Effector CD4-positive, alpha-beta T cell (primary cell): ENCODE data around the gene MTSS2.
"Not testable (repeated sequence)": the region's sequence is repeated elsewhere in the genome, so short reads cannot be mapped to it uniquely, and the experiment has no call there.

Experiments
- DNase-seq: peaks from one replicate; pipeline ENCODE4 v3.0.0-alpha.2; 2020

MTSS2 gene

GRCh38 chr16:70674221-70675014 is 11.4 kb downstream of the MTSS2 start:
- no peak for DNase-seq

DNA sequence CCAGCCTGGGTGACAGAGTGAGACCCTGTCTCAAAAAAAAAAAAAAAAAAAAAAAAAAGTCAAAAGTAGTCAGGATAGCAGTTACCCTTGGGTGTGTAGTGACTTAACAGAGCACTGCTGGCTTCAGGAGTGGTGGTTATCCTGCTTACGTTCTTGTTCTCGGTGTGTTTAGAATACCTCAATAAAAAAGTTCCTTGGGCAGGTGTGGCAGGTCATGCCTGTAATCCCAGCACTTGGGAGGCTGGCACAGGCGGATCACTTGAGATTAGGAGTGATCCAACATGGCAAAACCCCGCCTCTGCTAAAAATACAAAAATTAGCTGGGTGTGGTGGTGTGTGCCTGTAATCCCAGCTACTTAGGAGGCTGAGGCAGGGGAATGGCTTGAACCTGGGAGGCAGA is 14.9 kb downstream of the MTSS2 start:
- DNase-seq: not testable (repeated sequence)

DNA sequence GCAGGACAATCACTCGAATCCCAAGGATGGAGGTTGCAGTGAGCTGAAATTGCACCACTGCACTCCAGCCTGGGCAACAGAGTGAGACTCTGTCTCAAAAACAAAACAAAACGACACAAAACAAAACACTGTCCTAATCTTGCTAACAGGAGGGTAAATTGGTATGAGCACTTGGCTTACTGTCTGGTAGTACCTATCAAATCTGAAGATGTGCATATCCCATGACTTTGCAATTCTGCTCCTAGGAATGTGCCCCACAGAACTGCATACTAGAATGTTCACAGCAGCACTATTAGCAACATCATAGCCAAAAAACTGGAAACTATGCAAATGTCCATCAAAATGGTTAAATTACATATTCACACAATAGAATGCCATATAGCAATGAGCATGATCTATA is 15.7 kb downstream of the MTSS2 start:
- DNase-seq: no peak

GRCh38 chr16:70665806-70666735 is 19.8 kb downstream of the MTSS2 start:
- DNase-seq: no peak

- no peak for DNase-seq
Measured at GRCh38 chr16:70665113-70665694, 20.6 kb downstream of the MTSS2 start.

DNA sequence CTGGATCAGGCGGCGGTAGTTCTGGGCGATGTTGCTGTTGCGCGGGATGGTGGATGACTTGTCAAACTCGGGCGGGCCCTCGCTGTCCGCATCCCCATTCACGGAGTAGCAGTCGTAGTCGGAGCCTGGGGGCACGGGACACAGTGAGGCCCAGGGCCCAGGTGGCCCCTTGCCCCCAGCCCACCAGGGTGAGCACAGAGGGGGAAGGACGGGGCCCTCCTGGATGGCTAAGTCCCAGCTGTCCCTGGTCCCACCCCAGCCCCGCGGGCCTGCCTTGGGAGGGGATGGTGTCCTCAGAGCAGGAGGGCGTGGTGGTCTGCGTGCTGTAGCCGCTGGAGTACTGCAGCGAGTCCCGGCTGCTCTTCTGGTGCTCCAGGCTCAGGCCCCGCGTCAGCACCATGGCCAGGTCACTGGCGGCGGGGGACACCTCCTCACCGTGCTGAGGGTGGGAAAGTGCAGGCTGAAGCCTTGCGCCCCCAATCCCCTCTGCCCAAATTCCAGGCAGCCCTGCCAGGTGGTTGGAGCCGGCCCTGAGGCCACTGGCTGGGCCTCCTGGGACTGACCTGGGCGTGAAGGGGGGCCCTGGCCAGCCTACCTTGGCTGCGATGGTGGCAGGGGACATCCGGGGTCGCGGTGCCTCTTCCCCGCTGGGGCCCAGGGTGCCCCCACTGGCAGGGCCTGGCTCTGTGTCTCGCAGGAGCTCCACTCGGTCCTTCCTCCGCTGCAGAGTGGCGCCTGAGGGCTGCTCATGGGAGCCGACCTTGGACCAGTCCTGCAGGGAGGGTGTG is 21.3 kb downstream of the MTSS2 start:
- DNase-seq: no peak

GRCh38 chr16:70663524-70664324 is 22.1 kb downstream of the MTSS2 start:
- DNase-seq: no peak

DNA sequence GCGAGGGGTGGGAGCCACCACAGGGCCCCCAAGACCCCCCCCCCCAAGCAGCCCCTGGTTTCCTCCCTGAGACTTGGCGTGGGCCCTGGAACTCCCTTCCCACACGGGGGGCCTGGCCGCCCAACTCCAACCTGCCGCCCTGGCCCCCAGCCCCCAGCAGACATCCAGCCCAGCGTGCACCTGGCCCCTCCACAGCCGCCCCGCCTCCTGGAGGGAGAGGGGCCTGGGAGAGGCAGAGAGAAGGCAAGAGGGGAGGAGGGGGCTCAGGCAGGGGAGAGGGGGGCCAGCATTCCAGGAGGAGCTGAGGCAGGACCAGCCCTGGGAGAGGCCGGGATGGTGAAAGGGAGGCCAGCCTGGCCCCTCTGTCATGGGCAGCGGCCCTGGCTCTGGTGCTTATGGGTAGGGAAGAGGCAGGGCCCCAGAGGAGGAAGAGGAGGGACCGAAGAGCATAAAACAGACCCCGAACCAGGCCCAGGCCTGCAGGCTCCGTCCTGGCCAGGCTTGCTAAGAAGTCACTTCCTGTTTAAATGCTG is 22.8 kb downstream of the MTSS2 start:
- no peak for DNase-seq

DNA sequence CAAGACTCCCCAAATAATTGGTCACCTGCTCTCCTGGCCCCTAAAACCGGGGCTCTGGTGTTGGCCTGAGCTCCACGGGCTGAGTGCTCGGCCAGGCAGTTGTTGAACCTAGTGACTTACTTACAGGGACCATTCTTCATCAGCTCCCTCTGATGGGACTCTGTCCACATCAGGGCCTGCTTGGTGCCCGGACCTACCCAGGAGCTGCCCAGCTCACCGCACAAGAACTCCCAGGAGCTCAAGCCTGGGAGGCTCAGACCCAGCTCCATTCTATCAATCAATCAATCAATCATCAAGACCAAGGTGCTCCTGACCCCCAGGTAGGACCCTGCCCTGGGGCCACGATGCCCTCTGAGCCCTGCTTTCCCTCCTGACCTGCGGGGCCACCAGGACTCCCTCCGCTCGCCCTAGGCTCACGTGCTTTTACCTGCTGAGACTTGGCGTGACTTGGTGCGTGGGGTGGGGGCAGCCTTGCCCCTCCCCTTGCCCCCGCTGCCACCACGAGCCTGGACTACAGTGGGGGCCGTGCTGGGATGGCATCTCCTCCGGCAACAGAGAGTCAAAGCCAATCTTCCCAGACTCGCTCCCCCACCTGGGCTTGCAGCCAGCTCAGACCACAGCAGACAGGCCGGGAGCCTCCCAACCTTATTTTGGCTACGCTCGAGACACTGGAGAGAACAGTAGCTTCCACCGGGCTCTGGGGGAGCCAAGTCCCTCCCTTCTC is 23.8 kb downstream of the MTSS2 start:
- DNase-seq: no peak

- DNase-seq: no peak
Measured at GRCh38 chr16:70661534-70661917, 24.3 kb downstream of the MTSS2 start.

DNA sequence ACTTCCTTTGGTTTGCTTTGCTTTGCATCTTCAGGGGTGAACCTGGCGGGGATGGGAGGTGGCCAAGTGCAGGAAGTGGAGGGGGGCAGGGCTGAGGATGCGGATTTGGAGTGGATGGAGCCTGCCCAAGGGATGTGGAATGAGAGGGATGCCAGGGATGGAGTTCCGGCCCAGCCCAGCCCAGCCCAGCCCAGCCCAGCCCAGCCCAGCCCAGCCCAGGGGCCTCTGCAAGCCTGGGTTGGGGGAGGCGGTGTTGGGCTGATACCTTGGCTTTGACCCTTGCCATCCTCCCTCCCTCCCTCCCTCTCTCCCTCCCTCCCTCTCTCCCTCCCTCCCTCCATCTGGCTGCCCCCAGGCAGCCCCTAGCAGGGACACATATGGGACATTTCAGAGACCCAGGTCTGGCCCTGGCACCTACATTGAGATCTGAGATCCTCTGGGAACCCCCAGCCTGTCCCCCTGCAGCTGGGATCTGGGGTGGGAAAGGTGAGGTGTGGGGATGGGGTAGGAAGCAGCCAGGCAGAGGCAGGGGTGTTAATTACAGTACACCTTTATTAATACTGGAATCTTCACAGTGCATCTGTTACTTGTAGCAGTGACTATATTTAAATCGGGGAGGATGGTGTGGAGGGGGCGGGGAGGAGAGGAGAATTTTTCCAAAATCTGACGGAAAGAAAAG is 25.0 kb downstream of the MTSS2 start:
- no peak for DNase-seq

GRCh38 chr16:70659953-70660671 is 25.7 kb downstream of the MTSS2 start:
- no peak for DNase-seq

DNA sequence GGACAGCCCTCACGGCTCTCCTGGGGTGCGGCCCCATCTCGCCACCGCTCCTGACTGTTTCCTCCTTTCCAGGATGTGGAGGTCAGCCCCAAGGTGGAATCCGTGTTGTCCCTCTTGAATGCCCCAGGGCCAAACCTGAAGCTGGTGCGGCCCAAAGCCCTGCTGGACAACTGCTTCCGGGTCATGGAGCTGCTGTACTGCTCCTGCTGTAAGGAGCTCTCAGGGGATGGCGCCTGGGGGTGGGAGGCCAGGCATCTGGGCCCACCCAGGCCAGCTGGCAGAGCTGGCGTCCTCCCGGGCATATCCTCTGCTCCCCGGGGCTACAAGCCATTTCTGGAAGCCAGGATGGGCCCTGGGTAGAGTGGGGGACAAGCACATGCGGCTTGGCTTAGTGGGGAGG is 26.3 kb downstream of the MTSS2 start:
- no peak for DNase-seq

DNA sequence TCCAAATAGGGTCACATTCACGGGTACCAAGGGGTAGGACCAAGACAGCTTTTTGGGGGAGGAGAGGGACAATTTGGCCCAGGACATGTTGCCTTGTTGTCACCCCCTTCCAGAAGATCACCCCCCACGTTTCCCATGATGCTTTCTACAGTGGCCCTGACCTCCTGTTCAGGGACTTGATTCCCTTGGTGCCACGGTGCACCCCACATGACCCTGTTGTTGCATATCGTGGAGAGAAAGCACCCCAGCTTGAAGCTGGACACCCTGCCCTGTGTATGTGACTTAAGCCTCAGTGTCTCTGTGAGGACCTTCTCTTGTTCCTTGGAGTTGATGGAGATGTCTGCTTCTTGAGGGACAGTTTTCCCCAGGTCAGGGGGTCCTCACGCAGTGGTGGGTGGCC is 26.9 kb downstream of the MTSS2 start:
- no peak for DNase-seq

DNA sequence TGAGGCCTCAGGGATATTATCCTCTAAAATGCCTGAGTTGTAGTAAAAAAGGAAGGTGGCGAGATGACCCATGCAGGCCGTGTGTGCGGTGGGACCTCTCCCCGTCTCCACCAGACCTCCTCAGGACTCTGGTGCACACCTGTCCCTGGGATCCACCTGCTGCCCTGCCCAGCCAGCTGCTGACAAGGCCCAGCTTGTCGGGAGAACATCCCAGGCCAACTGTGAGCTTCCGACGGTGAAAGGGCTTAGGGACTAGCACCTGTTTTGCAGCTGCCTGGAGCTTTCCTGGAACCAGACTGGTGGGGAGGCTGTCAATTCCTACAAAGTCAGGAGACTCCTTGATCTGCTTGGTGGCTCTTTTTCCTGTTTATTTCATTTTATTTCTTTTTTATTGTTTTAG is 27.9 kb downstream of the MTSS2 start:
- no peak for DNase-seq

GRCh38 chr16:70656712-70657263 is 29.1 kb downstream of the MTSS2 start:
- DNase-seq: no peak

DNA sequence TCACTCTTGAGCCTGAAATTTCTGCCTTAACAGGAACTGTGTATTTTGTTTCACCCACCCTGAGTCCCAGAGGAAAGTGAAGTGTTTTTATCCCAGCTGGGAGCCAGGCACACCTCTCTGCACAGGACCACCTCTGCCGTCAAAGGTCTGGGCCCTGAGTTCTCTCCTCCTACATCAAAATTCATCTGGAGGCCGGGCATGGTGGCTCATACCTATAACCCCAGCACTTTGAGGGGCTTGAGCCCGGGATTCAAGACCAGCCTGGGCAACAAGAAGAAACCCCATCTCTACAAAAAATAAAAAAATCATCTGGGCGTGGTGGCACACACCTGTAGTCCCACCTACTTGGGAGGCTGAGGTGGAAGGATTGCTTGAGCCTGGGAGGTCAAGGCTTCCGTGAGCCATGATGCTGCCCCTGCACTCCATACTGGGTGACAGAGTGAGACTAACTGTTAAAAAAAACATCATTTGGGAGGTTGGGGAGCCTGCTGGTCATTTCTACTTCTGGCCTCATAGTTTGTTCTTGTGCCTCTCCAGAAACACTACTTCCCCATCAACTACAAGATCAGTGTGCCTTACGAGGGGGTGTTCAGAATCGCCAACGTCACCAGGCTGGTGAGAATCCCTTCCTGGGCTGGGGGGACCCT is 29.7 kb downstream of the MTSS2 start:
- no peak for DNase-seq
